Natural killer cell (primary cell): ENCODE results near the gene LIPE. TPM values are rescaled to one million over a fixed set of nuclear protein-coding genes. Genes with fewer than 3 reads are reported as not detected.

ENCODE experiments used
- ATAC-seq, 3 donors: fragments of 150-1000 bp in 2 of 3; fragments of 200-7000 bp in 1 of 3; cut with Tn5 transposase; 1 replicate in 1 of 3; 2 replicates in 2 of 3; pipeline ENCODE4 v1.10.0; 2021; ENCODE audit warnings: mild to moderate bottlenecking in 2 of 3, moderate library complexity in 2 of 3
- DNase-seq, 2 donors: peaks; one replicate each; pipeline versions ENCODE4 v3.0.0 to v3.0.0-alpha.2; 2013 to 2021; ENCODE audit warnings: mixed read lengths in 1 of 2
- H3K27ac ChIP-seq: one replicate; pipeline ENCODE4 v1.5.1; 2013; ENCODE audit warnings: mild to moderate bottlenecking, low read length
- H3K27me3 ChIP-seq: one replicate; pipeline ENCODE4 v1.6.1; 2013; ENCODE audit warnings: low read length; ENCODE audit not compliant: control insufficient read depth, insufficient read depth
- H3K36me3 ChIP-seq: one replicate; pipeline ENCODE4 v1.6.1; 2013; ENCODE audit warnings: low read length; ENCODE audit not compliant: control insufficient read depth, insufficient read depth
- H3K4me1 ChIP-seq: one replicate; pipeline ENCODE4 v1.6.1; 2013; ENCODE audit warnings: low read length; ENCODE audit not compliant: control insufficient read depth, insufficient read depth
- H3K4me3 ChIP-seq: one replicate; pipeline ENCODE4 v1.5.1; 2013; ENCODE audit warnings: low read length
- H3K9me3 ChIP-seq: one replicate; pipeline ENCODE4 v1.6.1; 2013; ENCODE audit warnings: low read length; ENCODE audit not compliant: control insufficient read depth, insufficient read depth
- H3K27ac Mint-ChIP-seq, 2 donors: one replicate each; pipeline ENCODE4 v1.8.0; 2022; ENCODE audit warnings: mild to moderate bottlenecking in 2 of 2, mixed read lengths in 2 of 2, moderate library complexity in 1 of 2
- H3K27me3 Mint-ChIP-seq, 2 donors: one replicate each; pipeline ENCODE4 v1.8.0; 2022; ENCODE audit warnings: low read depth in 2 of 2, mixed read lengths in 2 of 2
- H3K36me3 Mint-ChIP-seq: one replicate; pipeline ENCODE4 v1.8.0; 2022; ENCODE audit warnings: mixed read lengths
- H3K4me1 Mint-ChIP-seq, 2 donors: one replicate each; pipeline ENCODE4 v1.8.0; 2022; ENCODE audit warnings: mixed read lengths in 2 of 2
- H3K4me3 Mint-ChIP-seq: one replicate; pipeline ENCODE4 v1.8.0; 2022; ENCODE audit warnings: mild to moderate bottlenecking, moderate library complexity, mixed read lengths
- H3K9me3 Mint-ChIP-seq, 2 donors: one replicate each; pipeline ENCODE4 v1.8.0; 2022; ENCODE audit warnings: mixed read lengths in 2 of 2
- CTCF ChIP-seq: fragments of 200-600 bp; IDR thresholded peaks from one replicate; pipeline ENCODE4 v1.8.0; 2022; ENCODE audit warnings: antibody characterized with exemption
- whole genome bisulfite sequencing: methylation state at CpG from one replicate; pipeline ENCODE4 v1.1.7; 2013; ENCODE audit warnings: missing lambda C conversion rate; ENCODE audit not compliant: insufficient coverage; 5-methylcytosine and 5-hydroxymethylcytosine counted together
- intact Hi-C: fragments of 100-400 bp; cut with micrococcal nuclease; formaldehyde crosslinking; loops from one replicate; pipeline ENCODE4 v1.14.2; 2022
- total RNA-seq, 4 donors: library from RNA; stranded (reverse); fragments of 120-200 nt in 1 of 4; gene quantifications; one replicate each; pipeline versions ENCODE4 v1.2.3 to v1.2.4, GENCODE V29; 2013 to 2022

The LIPE gene, protein sequence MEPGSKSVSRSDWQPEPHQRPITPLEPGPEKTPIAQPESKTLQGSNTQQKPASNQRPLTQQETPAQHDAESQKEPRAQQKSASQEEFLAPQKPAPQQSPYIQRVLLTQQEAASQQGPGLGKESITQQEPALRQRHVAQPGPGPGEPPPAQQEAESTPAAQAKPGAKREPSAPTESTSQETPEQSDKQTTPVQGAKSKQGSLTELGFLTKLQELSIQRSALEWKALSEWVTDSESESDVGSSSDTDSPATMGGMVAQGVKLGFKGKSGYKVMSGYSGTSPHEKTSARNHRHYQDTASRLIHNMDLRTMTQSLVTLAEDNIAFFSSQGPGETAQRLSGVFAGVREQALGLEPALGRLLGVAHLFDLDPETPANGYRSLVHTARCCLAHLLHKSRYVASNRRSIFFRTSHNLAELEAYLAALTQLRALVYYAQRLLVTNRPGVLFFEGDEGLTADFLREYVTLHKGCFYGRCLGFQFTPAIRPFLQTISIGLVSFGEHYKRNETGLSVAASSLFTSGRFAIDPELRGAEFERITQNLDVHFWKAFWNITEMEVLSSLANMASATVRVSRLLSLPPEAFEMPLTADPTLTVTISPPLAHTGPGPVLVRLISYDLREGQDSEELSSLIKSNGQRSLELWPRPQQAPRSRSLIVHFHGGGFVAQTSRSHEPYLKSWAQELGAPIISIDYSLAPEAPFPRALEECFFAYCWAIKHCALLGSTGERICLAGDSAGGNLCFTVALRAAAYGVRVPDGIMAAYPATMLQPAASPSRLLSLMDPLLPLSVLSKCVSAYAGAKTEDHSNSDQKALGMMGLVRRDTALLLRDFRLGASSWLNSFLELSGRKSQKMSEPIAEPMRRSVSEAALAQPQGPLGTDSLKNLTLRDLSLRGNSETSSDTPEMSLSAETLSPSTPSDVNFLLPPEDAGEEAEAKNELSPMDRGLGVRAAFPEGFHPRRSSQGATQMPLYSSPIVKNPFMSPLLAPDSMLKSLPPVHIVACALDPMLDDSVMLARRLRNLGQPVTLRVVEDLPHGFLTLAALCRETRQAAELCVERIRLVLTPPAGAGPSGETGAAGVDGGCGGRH
- 10 to 100 TPM in 2 of 3 donors, 1 to 10 TPM in 1; 5.3 to 13.3 (median 11.7) TPM for total RNA-seq
- total RNA-seq (2013) = 12.3 TPM

DNA sequence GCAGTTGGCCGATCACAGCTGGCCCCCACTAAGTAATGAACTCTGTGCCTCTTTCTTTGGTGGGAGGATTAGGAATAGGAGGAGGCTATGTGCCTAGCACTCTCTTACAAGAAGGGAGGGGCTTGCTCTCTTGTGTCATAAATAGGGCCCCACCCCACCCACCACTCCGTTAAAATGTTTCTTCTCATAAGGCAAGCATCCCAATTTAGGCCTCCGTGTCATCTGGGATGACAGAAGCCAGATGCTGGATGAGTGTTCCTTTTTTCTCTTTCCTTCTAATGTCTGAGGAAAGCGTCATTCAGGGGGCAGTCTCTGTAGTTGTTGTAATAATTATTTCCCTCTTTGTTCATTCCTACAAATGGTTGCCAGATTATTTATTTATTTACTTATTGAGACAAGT lies at the start of gene LIPE:
LIPE (minus strand) TSS at position 76 of the 400 bp plus-strand sequence. CDS start 239 bp downstream, outside the sequence.
- intact Hi-C loops = no loop called here
- no peak for ATAC-seq
- no peaks in the 10 kb centered on the region for H3K9me3 ChIP-seq
- H3K27ac ChIP-seq = no peak within 1 kb of the TSS
- Mint-ChIP-seq H3K27ac (no peak within 1 kb of the TSS), H3K4me3 (peak within 1 kb of the TSS; percentile 56), H3K36me3 (no peaks in the 10 kb centered on the region), H3K4me1 (peaks cover 14 to 24% of the 10 kb centered on the region in 2 donors), H3K27me3 (no peaks in the 10 kb centered on the region), H3K9me3 (no peaks in the 10 kb centered on the region)
- no peaks in the 10 kb centered on the region for H3K36me3 ChIP-seq
- H3K4me1 ChIP-seq = peaks cover 21% of the 10 kb centered on the region
- TF ChIP-seq CTCF = no peak
- WGBS = 85% methylated on average over 3 of the region's 4 CpGs
- no peak within 1 kb of the TSS for H3K4me3 ChIP-seq
- H3K27me3 ChIP-seq = no peaks in the 10 kb centered on the region
- DNase-seq = no peak

GRCh38 chr19:42475366-42475765 lies 48.2 kb upstream of the LIPE start:
- no peak overlapping the region for H3K27ac Mint-ChIP-seq

GRCh38 chr19:42474743-42475142 lies 47.6 kb upstream of the LIPE start:
- no peak overlapping the region for H3K27ac Mint-ChIP-seq
- intact Hi-C loops = no loop called here
- 91% methylated on average over 4 of the region's 4 CpGs for WGBS
- H3K36me3 ChIP-seq = no peaks in the 10 kb centered on the region
- H3K36me3 Mint-ChIP-seq = no peaks in the 10 kb centered on the region
- no peaks in the 10 kb centered on the region for H3K9me3 ChIP-seq
- H3K27me3 Mint-ChIP-seq = peaks cover 0 to 4% of the 10 kb centered on the region in 2 donors
- DNase-seq (no peak), ATAC-seq (no peak)
- no peak for TF ChIP-seq CTCF
- H3K4me3 Mint-ChIP-seq = no peak overlapping the region
- H3K4me1 Mint-ChIP-seq = peaks cover 0 to 3% of the 10 kb centered on the region in 2 donors
- no peaks in the 10 kb centered on the region for H3K4me1 ChIP-seq
- no peak overlapping the region for H3K27ac ChIP-seq
- no peaks in the 10 kb centered on the region for H3K9me3 Mint-ChIP-seq
- H3K27me3 ChIP-seq = no peaks in the 10 kb centered on the region
- H3K4me3 ChIP-seq = no peak overlapping the region

More at GRCh38 chr19:42475366-42475765, 48.2 kb upstream of the LIPE start:
- Histone ChIP-seq H3K4me3 (no peak overlapping the region), H3K27ac (no peak overlapping the region), H3K9me3 (no peaks in the 10 kb centered on the region), H3K27me3 (no peaks in the 10 kb centered on the region), H3K4me1 (no peaks in the 10 kb centered on the region), H3K36me3 (no peaks in the 10 kb centered on the region)
- H3K4me1 Mint-ChIP-seq = peaks cover 0 to 1% of the 10 kb centered on the region in 2 donors
- TF ChIP-seq CTCF = no peak
- H3K4me3 Mint-ChIP-seq = no peak overlapping the region
- DNase-seq = no peak
- no peak for ATAC-seq
- intact Hi-C loops = no loop called here
- WGBS = 86% methylated on average over 2 of the region's 4 CpGs
- no peaks in the 10 kb centered on the region for H3K9me3 Mint-ChIP-seq
- H3K27me3 Mint-ChIP-seq = peaks cover 0 to 4% of the 10 kb centered on the region in 2 donors
- H3K36me3 Mint-ChIP-seq = no peaks in the 10 kb centered on the region
